GM21786 (cell line): ENCODE results near the gene UBE2R2.
A peak's percentile ranks its signal among the peaks of the same experiment; 100 is the strongest.
"Not testable (repeated sequence)": the region's sequence is repeated elsewhere in the genome, so short reads cannot be mapped to it uniquely, and the experiment has no call there.

ENCODE experiments used
- ATAC-seq: cut with Tn5 transposase; IDR thresholded peaks from one replicate; pipeline ENCODE4 v1.9.1; 2021; ENCODE audit not compliant: unreplicated experiment

The UBE2R2 gene, protein sequence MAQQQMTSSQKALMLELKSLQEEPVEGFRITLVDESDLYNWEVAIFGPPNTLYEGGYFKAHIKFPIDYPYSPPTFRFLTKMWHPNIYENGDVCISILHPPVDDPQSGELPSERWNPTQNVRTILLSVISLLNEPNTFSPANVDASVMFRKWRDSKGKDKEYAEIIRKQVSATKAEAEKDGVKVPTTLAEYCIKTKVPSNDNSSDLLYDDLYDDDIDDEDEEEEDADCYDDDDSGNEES

DNA sequence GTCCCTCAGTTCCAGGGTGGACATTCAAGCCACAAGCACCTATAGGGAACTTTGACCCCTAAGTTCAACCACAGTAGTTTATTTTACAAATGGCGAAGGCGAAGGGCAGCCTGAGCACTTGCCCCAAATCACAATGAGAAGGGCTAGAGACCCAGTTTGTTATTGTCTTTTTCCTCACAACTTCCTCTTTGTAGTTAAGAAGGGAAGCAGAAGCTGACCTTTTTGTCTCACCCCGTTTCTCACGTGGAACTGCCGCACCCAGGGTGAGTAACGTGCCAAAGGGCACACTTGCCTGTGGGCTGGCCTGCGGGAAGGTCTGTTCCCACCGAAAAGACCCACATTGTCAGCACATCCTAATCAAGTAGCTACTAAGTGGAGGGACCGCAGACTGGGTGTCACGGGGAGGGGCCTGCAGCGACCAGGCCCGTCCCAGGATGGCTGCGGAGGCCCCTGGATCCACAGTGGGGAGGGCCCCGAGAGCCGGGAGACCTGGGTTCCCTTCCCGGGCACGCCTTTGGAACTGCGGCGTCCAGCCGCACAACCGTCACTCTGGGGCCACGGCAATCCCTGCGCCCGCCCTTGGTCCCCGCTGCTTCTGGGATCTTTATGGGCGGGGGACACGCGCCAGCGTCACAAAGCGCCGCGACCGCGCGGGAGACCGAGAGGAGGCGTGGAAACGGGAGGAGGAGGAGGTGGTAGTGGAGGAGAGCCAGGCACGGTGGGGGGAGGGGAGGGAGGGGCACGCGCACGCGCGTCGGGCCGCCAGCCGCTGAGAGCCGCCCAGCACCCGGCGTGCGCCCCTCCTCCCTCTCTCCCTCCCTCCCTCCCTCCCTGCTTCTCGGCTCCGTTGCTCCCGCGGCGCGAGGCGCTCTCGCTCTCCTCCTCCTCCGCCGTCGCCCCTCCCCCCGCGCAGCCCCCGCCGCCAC is at the start of gene UBE2R2:
Gene UBE2R2 (plus strand): TSS at position 834 of the 926 bp plus-strand sequence. CDS start 598 bp downstream, outside the sequence.
- ATAC-seq = peak; percentile 52

DNA sequence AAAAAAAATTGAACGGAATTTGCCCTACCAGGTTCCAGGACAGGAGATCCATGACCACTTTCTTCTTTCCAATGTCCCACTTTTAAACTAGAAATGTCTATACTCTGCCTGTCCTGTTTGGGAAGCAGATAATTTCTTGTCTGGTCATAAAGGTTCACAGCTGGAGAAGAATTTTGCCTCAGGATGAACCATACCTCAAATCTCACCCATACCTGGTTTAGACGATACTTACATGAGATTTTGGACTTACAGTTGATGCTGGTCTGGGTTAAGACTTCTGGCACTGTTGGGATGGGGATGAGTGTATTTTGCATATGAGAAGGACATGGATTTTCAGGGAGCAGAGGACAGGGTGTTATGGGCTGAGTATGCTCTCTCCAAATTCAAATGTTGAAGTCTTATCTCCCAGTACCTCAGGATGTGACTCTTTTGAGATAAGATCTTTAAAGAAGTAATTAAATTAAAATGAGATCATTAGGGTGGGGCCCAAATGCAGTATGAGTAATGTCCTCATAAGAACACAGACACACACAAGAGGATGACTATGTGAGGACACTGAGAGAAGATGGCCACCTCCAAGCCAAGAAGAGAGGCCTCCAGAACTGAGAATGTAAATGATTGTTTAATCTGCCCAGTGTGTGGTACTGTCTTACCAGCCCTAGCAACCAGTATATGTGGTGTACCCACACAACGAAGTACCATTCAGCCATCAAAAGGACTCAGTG is 46.6 kb upstream of the UBE2R2 start:
- ATAC-seq = not testable (repeated sequence)

DNA sequence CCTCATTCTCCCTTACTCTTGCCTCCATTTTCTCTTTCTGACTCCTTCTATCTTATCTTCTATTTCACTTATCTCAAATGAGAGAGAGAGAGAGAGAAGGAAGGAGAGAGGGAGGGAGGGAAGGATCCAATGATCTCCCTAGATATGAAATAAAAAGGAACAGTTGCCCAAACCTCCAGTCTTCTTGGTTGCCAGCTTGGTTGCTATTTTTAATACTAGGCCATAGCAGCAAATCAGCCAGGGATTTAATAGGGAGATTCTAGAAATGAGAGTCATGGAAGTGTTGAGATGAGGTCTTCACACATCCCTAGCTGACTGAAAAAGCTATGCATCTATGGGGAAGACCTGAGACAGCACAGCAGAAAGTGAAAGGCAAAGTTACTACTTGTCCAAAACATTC is 43.8 kb upstream of the UBE2R2 start:
- not testable (repeated sequence) for ATAC-seq

DNA sequence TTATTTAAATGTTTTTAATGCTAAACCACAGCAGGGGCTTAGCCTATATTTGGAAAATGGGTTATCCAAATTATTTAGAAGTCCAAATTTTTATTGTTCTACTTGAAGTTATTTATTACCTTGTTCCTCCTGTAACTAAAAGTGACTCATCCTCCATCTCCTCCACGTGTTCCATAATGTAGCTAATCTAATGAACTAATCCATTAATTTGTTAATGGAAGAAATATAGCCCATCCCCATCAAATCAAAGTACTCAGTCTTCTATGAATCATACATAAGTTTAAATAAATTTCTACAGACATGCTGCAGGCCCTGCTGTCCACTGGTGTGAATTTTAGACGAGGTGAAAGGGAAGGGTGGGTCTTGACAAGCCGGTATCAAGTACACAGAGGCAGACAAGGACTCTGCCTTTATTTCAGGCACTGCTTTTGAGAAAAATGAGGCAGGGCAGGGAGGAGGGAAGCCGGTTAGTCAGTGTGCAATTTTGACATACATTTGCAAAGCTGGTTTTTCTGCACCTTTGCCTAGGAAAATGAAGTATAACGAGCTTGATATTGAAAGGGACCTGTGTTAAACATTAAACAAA is 42.8 kb upstream of the UBE2R2 start:
- not testable (repeated sequence) for ATAC-seq

DNA sequence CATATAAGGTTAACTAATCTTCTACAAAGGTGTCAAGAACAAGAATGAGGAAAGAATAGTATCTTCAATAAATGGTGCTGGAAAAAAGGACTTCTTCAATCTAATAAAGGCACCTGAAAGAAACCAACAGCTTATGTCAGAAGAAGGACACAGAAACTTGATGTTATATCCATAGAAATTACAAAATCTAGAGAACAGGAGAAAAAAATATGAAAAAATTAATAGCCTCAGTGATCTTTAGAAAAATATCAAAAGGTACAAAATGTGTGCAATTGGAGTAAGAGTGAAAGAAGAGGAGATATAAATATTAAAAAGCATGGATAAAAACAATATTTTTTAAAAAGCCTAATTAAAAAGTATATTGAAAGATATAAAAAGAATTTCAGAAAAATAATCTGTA is 40.4 kb upstream of the UBE2R2 start:
- no peak for ATAC-seq

DNA sequence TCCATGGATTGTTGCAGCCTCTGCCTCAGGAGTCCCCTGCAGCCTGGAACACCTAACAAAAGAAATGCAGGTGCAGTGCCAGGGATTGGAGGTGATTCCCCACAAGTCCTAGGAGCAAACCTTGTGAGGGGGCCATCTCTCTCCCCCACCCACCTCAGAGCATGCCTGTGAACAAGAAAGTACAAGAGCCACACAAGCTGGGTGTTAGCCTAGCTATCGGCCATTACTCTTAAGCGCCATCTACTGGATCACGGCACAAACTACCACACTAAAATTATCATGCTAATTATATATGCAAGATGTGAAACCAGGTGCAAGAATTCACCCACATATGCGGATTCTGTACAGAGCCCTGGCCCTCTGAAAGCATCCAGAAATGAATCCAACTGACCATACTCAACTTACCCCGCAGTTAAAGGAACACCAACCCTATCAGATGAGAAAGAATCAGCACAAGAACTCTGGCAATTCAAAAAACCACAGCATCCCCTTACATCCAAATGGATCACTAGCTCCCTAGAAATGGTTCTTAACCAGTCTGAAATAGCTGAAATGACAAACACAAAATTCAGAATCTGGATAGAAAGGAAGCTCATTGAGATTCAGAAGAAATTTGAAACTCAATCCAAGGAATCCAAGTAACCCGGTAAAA is 38.1 kb upstream of the UBE2R2 start:
- ATAC-seq = peak; percentile 70

DNA sequence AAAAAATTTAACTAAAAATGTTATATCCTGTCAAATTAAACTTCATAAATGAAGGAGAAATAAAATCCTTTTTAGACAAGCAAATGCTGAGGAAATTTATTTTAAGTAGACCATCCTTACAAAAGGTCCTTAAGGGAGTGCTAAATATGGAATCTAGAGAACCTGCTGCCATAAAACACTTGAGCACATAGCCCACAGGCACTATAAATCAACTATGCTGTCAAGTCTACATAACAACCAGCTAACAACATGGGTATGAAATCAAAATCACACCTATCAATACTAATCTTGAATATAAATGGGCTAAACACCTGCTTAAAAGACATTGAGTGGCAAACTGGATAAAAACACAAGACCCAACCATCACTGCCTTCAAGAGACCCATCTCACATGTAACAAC is 36.7 kb upstream of the UBE2R2 start:
- ATAC-seq = no peak

DNA sequence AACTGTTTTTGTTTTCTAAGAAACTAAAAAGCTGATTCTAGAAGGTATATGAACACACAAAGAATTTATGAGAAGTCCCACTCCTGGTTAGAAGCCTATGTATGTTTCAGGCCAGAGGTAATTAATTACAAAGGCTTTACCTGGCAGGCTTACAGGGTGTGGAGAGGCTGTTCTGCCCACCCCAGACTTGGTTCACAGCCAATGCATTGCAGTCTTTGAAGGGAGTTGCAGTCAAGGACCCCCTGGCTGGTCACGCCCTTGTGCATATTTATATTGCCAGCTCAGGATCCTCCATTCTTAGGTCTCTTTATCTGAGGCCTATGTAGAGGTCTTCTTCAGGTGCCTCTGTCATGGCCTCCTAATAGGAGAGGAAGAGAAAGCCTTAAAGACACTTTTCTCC is 35.2 kb upstream of the UBE2R2 start:
- no peak for ATAC-seq

DNA sequence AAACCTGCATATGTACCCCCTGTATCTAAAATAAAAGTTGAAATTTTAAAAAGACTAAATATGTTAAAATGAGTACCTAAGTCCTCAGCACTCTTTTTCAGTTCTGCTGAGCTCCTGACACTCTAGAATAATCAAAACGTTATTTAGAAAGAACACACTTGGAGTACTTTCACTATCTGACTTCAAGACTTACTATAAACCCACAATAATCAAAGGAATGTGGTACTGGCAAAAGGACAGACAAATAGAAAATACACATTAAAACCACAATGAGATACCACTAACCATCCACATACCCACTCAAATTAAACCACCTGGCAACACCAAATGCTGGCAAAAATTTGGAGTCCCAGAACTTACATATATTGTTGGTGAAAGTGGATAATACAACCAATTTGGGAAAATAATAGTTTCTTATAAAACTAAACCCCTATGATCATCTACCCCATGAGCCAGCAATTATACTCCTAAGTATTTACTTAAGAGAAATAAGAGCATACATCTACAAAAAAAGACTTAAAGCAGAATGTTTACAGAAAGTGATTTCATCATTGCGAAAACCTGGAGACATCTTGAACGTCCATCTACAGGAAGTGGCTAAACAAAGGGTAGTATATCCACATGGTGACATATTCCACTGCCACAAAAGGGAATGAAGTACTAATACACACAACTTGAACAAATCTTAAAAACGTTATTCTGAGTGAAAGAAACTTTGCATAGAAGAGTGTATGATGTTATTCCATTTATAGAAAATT is 34.4 kb upstream of the UBE2R2 start:
- ATAC-seq = no peak

DNA sequence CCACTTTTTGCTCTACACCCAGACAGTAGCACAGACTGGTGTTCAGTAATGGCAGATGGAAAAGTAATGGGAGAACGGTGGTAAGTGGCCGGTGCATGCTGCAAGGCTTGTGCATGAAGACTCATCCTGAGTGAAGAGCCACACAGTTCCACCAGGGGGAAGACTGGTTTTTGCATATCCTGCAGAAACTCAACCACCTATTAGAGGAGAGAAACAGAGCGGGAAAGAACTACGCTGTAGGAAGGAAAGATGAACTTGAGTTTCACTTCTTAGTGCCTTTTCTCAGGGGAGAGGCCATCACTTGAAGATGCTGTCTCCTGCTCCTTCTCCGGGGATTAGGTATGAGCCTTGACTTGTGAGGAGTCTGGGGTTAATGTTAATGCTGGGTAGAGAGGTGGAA is 31.0 kb upstream of the UBE2R2 start:
- ATAC-seq = no peak

DNA sequence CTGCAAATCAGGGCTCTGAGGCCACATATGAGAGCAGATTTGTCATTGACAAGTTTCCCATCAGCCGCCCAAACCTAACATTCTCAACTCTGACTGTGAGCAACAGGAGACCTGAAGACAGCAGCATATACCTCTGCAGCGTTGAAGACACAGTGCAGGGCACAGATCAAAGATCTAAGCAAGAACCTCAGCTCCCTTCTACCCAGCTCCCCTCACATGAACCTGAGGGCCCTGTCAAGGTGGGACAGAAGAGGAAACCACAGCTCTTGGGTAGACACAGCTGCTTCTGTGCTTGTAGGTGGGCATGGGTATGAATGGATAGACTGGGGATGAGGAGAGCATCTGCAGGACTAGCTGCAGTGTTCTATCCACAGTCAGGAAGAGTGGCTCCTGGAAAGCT is 30.3 kb upstream of the UBE2R2 start:
- no peak for ATAC-seq

DNA sequence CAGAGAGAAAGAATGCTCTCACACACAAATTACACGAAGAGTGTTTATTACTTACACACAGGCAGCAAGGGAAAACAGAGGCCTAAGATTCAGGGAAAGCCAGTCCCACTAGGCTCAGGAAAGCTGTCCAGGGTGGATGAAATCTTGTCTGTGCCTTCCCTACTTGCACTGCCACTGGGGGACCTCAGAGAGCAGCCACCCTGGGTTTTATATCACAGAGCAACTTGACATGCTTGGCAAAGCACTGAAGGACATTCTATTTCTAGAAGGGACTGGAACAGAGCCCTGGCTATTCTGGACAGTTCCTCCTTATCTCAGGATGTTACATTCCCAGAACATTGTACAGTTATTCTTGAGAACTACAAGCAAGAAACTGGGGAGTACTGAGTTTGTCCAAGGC is 29.1 kb upstream of the UBE2R2 start:
- ATAC-seq = no peak

DNA sequence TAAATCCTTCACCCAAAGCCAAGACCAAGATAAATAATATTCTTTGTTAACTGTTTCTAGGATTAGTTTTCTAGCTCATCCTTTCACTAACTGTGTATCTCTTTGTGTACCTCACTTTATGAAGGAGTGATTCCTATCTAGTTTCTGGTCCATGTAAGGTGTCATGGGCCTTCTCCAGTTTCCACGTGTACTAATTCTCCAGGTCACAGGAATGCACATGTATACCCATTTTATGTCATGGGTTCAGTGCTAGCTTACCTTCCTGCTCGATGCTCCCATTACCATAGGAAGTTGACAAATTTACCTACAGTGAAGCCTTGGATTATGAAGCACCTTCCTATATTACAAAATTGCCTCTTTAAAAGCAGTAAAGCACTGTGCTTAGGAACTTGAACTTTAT is 27.5 kb upstream of the UBE2R2 start:
- ATAC-seq = not testable (repeated sequence)

DNA sequence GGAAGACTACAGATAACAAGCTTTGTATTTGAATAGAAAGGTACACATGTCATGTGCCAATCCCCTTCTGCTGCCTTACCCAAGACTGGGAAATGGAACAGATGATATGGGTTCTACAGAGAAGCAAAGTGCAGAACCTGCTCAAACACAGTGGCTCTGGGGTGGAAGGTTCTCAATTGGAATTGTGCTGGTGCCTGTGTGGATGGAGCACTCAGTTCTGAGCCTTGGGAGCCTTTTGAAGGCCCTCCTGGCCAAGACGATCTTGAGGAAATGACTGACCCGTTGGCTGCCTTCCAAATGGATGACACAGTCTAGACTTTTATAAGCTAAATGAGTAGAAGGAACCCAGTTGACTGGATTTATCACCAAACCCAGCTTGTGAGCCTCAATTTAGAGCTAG is 25.8 kb upstream of the UBE2R2 start:
- no peak for ATAC-seq

DNA sequence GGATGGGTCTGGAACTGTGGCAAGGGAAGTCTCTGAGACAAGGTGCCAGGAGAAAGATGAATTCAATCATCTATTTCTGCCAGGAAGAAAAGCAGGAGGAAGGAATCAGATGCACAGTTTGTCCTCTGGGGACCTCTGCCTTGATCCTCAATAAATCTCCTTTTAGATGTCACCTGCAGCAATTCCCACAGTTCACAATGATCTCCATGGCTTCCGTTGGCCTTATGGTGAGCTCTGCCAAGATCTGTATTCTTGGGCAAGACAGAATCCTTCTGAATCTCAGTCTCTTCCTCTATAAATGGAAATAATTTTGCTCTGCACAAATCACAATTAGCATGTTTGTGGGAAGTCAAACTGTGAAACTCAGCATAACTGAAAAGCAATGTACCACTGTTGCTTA is 23.5 kb upstream of the UBE2R2 start:
- ATAC-seq = not testable (repeated sequence)

DNA sequence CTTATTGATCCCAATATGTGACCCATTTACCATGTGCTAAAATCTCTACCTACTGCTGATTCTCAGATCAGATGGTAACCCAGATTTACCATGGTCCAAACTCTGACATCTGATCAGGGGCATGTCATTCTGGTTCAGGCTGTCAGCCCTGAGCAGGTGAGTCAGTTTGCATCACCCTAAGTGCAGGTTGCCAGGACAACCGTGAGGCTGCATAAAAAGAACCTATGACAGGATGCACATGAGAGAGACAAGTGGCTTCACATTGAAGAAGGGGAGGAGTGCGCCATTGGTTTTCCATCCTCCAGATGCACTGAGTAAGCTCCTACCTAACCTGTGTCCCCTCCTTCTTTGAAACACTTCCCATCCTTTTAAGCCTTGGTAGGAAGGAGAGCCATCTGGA is 22.4 kb upstream of the UBE2R2 start:
- ATAC-seq = no peak

DNA sequence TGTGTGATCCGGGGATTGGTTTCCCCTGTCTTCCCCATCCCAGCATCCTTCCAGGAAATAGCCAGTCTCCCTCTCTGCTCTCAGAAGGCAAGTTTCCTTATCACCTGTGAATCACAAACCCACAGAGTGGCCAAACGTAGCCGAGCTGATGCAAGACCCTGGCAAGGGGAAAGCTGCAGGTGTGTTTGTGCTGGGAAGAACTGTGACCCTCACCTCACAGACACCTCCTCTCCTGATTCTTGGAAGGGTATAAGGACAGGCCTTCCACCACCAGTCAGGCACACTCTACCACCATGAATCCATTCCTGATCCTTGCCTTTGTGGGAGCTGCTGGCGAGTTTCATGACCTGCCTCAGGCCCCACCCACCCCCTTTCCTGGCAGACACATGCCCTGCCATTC is 21.7 kb upstream of the UBE2R2 start, which contains the start of gene PRSS3:
Gene PRSS3 (plus strand): TSS at position 281 of the 400 bp plus-strand sequence. CDS start 13 bp downstream, at position 294.
- ATAC-seq = no peak

DNA sequence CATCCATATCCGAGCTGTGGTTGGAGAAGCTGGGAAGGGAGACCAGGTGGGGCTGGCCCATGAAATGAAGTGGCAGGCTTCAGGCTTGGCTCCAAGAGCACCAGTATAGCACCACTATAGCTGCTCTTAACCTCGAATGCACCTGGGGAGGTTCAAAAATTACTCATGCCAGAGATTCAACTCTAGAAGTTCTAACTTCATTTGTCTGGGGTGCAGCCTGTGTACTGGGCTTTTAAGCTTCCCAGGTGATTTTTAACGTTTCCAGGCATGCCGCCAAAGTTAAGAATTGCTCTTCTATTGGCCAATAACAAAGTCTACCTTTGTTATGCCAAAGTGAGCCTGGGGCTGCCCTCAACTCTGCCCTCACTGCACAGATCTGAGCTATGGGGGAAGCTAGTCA is 21.1 kb upstream of the UBE2R2 start:
- ATAC-seq = no peak

DNA sequence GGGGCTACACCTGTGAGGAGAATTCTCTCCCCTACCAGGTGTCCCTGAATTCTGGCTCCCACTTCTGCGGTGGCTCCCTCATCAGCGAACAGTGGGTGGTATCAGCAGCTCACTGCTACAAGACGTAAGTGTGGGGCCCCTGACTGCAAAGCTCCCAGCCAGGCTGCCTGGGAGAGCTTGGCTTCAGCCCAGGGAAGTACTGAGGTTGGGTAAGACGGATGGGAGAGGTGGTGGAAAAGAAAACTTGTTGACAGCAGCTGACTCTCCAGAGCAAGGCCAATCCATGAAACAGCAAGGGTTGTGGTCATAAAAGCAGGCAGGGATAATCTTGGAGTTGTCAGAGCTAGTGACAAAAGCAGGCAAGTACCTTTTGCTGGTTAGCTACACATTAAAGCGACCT is 20.3 kb upstream of the UBE2R2 start:
- ATAC-seq = not testable (repeated sequence)

DNA sequence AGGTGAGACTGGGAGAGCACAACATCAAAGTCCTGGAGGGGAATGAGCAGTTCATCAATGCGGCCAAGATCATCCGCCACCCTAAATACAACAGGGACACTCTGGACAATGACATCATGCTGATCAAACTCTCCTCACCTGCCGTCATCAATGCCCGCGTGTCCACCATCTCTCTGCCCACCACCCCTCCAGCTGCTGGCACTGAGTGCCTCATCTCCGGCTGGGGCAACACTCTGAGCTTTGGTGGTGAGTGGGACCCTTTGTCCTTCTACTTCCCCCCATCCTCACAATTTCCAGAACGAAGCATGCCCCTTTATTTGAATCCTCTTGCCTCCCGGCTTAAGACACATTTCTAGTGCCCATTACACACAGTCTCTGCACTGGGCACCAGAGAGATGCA is 19.1 kb upstream of the UBE2R2 start:
- no peak for ATAC-seq
